BJ (cell line): ENCODE measurements around the gene TMC5. TPM values are rescaled to one million over a fixed set of nuclear protein-coding genes. Genes with fewer than 3 reads are reported as not detected.
"Not testable (repeated sequence)": the region's sequence is repeated elsewhere in the genome, so short reads cannot be mapped to it uniquely, and the experiment has no call there.

ENCODE experiments used
- CTCF ChIA-PET: fragments of 350-600 bp; formaldehyde crosslinking; extraction: SDS; loops from one replicate; lab custom pipeline; 2021; ENCODE audit warnings: antibody characterized with exemption, inconsistent platforms; lab: Yijun Ruan, JAX
- POLR2A ChIA-PET: fragments of 300-600 bp; sonication (Branson Sonifier 250); formaldehyde crosslinking; extraction: SDS; loops from one replicate; lab custom pipeline; 2021; ENCODE audit warnings: antibody characterized with exemption; lab: Charles Lee
- DNase-seq: peaks from one replicate; pipeline ENCODE4 v3.0.0-alpha.2; 2011; ENCODE audit warnings: low read depth
- H3K27me3 ChIP-seq: 2 replicates; pipeline ENCODE4 v1.6.0; 2011; ENCODE audit warnings: low read length; ENCODE audit not compliant: control insufficient read depth, insufficient read depth
- H3K36me3 ChIP-seq: 2 replicates; pipeline ENCODE4 v1.5.1; 2011; ENCODE audit warnings: low read length; ENCODE audit not compliant: control insufficient read depth, insufficient read depth
- H3K4me3 ChIP-seq: 2 replicates; pipeline ENCODE4 v1.5.1; 2011; ENCODE audit warnings: low read depth, mild to moderate bottlenecking, control low read depth, low read length
- polyA minus RNA-seq: library from RNA; depleted of rRNA, polyadenylated mRNA; stranded (reverse); fragments of >200 nt; gene quantifications from 2 replicates; pipeline ENCODE4 v1.2.3, GENCODE V29; 2011; rRNA and poly(A)+ RNA removed
- polyA plus RNA-seq: library from polyadenylated mRNA; depleted of rRNA; stranded (reverse); fragments of >200 nt; gene quantifications from 2 replicates; pipeline ENCODE4 v1.2.3, GENCODE V29; 2011; rRNA removed
- TF ChIP-seq, protein P1 (sequence below): IDR thresholded peaks from 2 replicates; pipeline ENCODE4 v1.5.1; 2011; ENCODE audit warnings: low read depth, mild to moderate bottlenecking, control low read depth, inconsistent platforms, low read length, moderate library complexity; ENCODE audit not compliant: insufficient read depth

The TMC5 gene, protein sequence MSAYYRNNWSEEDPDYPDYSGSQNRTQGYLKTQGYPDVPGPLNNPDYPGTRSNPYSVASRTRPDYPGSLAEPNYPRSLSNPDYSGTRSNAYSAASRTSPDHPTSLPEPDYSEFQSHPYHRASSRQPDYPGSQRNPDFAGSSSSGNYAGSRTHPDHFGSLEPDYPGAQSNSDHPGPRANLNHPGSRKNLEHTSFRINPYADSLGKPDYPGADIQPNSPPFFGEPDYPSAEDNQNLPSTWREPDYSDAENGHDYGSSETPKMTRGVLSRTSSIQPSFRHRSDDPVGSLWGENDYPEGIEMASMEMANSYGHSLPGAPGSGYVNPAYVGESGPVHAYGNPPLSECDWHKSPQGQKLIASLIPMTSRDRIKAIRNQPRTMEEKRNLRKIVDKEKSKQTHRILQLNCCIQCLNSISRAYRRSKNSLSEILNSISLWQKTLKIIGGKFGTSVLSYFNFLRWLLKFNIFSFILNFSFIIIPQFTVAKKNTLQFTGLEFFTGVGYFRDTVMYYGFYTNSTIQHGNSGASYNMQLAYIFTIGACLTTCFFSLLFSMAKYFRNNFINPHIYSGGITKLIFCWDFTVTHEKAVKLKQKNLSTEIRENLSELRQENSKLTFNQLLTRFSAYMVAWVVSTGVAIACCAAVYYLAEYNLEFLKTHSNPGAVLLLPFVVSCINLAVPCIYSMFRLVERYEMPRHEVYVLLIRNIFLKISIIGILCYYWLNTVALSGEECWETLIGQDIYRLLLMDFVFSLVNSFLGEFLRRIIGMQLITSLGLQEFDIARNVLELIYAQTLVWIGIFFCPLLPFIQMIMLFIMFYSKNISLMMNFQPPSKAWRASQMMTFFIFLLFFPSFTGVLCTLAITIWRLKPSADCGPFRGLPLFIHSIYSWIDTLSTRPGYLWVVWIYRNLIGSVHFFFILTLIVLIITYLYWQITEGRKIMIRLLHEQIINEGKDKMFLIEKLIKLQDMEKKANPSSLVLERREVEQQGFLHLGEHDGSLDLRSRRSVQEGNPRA
- polyA plus RNA-seq (not detected in 2 replicates), polyA minus RNA-seq (not detected in 2 replicates)

DNA sequence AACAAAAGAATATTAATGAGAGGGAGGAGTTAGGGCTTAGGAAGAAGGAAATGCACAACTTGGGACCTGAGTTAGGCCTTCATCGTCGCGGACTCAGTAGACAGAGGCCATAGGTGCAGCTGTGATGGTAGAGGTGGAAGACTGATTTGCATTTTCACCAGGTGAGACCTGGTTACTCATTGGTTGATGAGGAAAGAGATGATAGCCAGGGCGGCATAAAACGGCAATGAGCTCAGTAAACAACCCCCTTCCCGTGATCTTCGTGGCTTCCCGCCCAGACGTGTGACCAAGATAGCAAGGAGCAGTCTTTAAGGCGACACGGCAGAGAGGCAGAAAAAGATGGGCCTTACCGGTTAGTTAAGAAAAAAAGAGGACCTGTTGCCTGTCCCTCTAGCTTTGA lies at the start of gene TMC5:
TMC5 (plus strand) TSS at position 244 of the 400 bp plus-strand sequence. CDS start 22,156 bp downstream, outside the sequence.
- TF ChIP-seq, protein P1, sequence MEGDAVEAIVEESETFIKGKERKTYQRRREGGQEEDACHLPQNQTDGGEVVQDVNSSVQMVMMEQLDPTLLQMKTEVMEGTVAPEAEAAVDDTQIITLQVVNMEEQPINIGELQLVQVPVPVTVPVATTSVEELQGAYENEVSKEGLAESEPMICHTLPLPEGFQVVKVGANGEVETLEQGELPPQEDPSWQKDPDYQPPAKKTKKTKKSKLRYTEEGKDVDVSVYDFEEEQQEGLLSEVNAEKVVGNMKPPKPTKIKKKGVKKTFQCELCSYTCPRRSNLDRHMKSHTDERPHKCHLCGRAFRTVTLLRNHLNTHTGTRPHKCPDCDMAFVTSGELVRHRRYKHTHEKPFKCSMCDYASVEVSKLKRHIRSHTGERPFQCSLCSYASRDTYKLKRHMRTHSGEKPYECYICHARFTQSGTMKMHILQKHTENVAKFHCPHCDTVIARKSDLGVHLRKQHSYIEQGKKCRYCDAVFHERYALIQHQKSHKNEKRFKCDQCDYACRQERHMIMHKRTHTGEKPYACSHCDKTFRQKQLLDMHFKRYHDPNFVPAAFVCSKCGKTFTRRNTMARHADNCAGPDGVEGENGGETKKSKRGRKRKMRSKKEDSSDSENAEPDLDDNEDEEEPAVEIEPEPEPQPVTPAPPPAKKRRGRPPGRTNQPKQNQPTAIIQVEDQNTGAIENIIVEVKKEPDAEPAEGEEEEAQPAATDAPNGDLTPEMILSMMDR: no peak
- CTCF ChIA-PET: no interaction called here
- DNase-seq: no peak
- Histone ChIP-seq H3K36me3 (no peaks in the 10 kb centered on the region), H3K4me3 (no peak within 1 kb of the TSS), H3K27me3 (no peaks in the 10 kb centered on the region)
- POLR2A ChIA-PET: no interaction called here

DNA sequence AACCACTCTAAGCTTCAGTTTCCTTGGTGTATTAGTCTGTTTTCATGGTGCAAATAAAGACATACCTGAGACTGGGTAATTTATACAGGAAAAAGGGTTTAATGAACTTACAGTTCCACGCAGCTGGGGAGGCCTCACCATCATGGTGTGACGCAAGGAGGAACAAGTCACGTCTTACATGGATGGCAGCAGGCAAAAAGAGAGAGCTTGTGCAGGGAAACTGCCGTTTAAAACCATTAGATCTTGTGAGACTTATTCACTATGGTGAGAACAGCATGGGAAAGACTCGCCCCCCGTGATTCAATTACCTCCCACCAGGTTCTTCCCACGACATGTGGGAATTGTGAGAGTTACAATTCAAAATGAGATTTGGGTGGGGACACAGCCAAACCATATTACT lies 45.1 kb upstream of the TMC5 start:
- DNase-seq, H3K36me3 ChIP-seq, H3K27me3 ChIP-seq, POLR2A ChIA-PET, H3K4me3 ChIP-seq: not testable (repeated sequence)
- CTCF ChIA-PET: interaction anchor here (0.7 to 2.7 kb wide), 3 partner anchors 286 to 289 kb away, joined by 3 to 22 read pairs (median 4); no protein-coding TSS in a partner anchor

DNA sequence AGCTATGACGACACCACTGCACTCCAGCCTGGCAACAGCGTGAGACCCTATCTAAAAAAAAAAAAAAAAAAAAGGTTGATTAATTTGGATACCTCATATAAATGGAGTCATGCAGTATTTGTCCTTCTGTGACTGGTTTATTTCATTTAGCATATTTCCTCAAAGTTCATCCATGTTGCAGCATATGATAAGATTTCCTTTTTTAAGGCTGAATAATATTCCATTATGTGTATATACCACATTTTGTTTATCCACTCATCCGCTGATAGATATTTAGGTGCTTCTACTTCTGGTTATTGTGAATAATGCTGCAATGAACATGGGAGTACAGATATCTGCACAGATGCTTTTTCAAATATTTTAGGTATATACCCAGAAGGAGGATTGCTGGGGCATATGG lies 43.3 kb upstream of the TMC5 start:
- ChIA-PET POLR2A (no interaction called here), CTCF (interaction anchor here (1.2 to 2.8 kb wide), 2 partner anchors 9 to 288 kb away, joined by 3 to 14 read pairs; no protein-coding TSS in a partner anchor)
- no peak for DNase-seq
- Histone ChIP-seq H3K36me3 (no peaks in the 10 kb centered on the region), H3K27me3 (no peaks in the 10 kb centered on the region), H3K4me3 (no peak overlapping the region)
- TF ChIP-seq, protein P1: no peak

DNA sequence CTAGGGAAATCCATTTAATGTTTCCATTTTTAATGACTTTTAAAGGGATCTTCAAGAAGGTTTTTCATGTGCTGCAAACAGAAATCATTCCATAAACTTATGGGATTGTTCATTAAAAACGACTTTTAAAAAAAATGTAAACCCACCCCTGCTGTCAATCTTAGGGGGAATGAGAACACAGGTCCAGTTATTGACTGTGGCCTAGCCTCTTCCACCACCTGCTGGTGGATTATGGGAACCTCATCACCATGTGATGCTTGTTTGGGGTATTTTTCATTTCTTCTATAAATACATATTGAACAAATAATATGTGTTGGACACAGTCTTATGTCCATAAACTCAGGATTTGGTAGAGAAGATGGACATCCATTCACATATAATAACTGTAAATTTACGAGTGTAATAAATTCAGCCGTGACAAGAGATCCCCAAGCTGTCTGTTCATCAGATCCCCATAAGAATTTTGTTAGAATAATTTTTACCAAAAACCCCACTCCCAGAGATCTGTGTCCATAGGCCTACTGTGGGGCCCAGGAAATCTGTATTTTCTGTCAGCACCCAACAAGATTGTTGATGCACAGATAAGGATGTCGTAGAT lies 42.0 kb upstream of the TMC5 start:
- H3K27me3 ChIP-seq: no peaks in the 10 kb centered on the region
- POLR2A ChIA-PET: no interaction called here
- no peak overlapping the region for H3K4me3 ChIP-seq
- TF ChIP-seq, protein P1: peak; percentile 78
- CTCF ChIA-PET: interaction anchor here (0.6 to 2.8 kb wide), 5 partner anchors 17 to 1518 kb away, joined by 3 to 14 read pairs (median 3); no protein-coding TSS in a partner anchor
- H3K36me3 ChIP-seq: no peaks in the 10 kb centered on the region
- DNase-seq: peak; percentile 1

DNA sequence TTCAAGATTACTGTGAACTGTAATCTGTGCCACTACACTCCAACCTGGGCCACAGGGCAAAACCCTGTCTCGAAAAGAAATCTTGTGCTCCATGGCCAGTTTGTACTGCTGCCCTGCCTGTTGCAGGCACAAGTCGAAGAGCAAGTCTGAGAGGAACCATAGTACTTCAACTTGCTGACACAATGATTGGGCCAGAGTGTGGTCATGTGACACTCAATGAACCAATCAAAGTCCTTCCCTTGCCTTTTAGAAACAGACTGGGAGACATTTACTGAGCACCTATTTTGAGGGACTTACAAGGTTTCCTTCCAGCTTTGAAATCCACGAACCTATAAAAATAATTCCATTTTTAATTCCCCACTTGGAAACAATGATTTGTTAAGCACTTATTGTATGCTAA lies 39.8 kb upstream of the TMC5 start:
- Histone ChIP-seq H3K27me3 (no peaks in the 10 kb centered on the region), H3K36me3 (no peaks in the 10 kb centered on the region), H3K4me3 (no peak overlapping the region)
- TF ChIP-seq, protein P1: no peak
- ChIA-PET CTCF (interaction anchor here (1.8 kb wide), 1 partner anchor 291 kb away, joined by 12 read pairs; no protein-coding TSS in a partner anchor), POLR2A (no interaction called here)
- DNase-seq: no peak
